Liver (tissue), 9 donors: ENCODE data around the gene RACGAP1. TPM values are rescaled to one million over a fixed set of nuclear protein-coding genes. Genes with fewer than 3 reads are reported as not detected.

ENCODE experiments used
- DNase-seq: peaks from one replicate; pipeline ENCODE4 v3.0.0-alpha.2; 2017; ENCODE audit warnings: low spot score
- H3K27ac ChIP-seq, 2 donors: one replicate each; pipeline ENCODE4 v1.7.0; 2013; ENCODE audit warnings: inconsistent platforms in 2 of 2, low read length in 2 of 2, control low read depth in 1 of 2, low read depth in 1 of 2, mild to moderate bottlenecking in 1 of 2
- H3K27me3 ChIP-seq, 4 donors: one replicate each; pipeline versions ENCODE4 v1.6.1 to v1.7.0; 2013; ENCODE audit warnings: low read length in 3 of 4, inconsistent platforms in 1 of 4, mild to moderate bottlenecking in 1 of 4, moderate library complexity in 1 of 4; ENCODE audit not compliant: control insufficient read depth in 4 of 4, insufficient read depth in 4 of 4
- H3K36me3 ChIP-seq, 4 donors: one replicate each; pipeline versions ENCODE4 v1.6.1 to v1.7.0; 2013; ENCODE audit warnings: low read length in 3 of 4, mild to moderate bottlenecking in 3 of 4, low read depth in 1 of 4, moderate library complexity in 1 of 4; ENCODE audit not compliant: control insufficient read depth in 4 of 4, insufficient read depth in 3 of 4
- H3K4me1 ChIP-seq, 4 donors: one replicate each; pipeline versions ENCODE4 v1.6.1 to v1.7.0; 2013; ENCODE audit warnings: low read length in 3 of 4, mild to moderate bottlenecking in 3 of 4, moderate library complexity in 1 of 4; ENCODE audit not compliant: control insufficient read depth in 4 of 4, insufficient read depth in 4 of 4
- H3K4me3 ChIP-seq, 3 donors: one replicate each; pipeline versions ENCODE4 v1.6.1 to v1.7.0; 2013; ENCODE audit warnings: low read length in 3 of 3, control low read depth in 1 of 3, low read depth in 1 of 3, mild to moderate bottlenecking in 1 of 3
- H3K9ac ChIP-seq, 2 donors: one replicate each; pipeline ENCODE4 v1.7.0; 2013; ENCODE audit warnings: low read length in 2 of 2, mild to moderate bottlenecking in 2 of 2, moderate library complexity in 2 of 2, control low read depth in 1 of 2, low read depth in 1 of 2
- H3K9me3 ChIP-seq, 4 donors: one replicate each; pipeline versions ENCODE4 v1.6.1 to v1.7.0; 2013; ENCODE audit warnings: low read length in 3 of 4; ENCODE audit not compliant: control insufficient read depth in 4 of 4
- ATF3 ChIP-seq: IDR thresholded peaks from 2 replicates; pipeline ENCODE4 v1.6.1; 2016; ENCODE audit warnings: antibody characterized with exemption
- CTCF ChIP-seq: fragments of 150-350 bp; IDR thresholded peaks from 2 replicates; pipeline ENCODE4 v1.5.1; 2017; ENCODE audit warnings: improper control_type of control experiment, low read depth, low read length; ENCODE audit not compliant: missing input control
- EGR1 ChIP-seq, 2 donors: IDR thresholded peaks; 2 replicates each; pipeline ENCODE4 v1.6.1; 2016 to 2018; ENCODE audit warnings: antibody characterized with exemption in 2 of 2, low read depth in 2 of 2
- FOXA1 ChIP-seq: IDR thresholded peaks from 2 replicates; pipeline ENCODE4 v1.6.1; 2016; ENCODE audit warnings: antibody characterized with exemption
- FOXA2 ChIP-seq: IDR thresholded peaks from 2 replicates; pipeline ENCODE4 v1.6.1; 2016; ENCODE audit warnings: antibody characterized with exemption
- GABPA ChIP-seq, 2 donors: IDR thresholded peaks in 1 of 2; conservative IDR thresholded peaks in 1 of 2; 2 replicates each; pipeline ENCODE4 v1.6.1; 2016; ENCODE audit warnings: antibody characterized with exemption in 2 of 2, mild to moderate bottlenecking in 1 of 2, moderate library complexity in 1 of 2
- HNF4A ChIP-seq, 2 donors: conservative IDR thresholded peaks; 2 replicates each; pipeline ENCODE4 v1.6.1; 2016; ENCODE audit warnings: antibody characterized with exemption in 2 of 2, mild to moderate bottlenecking in 2 of 2
- HNF4G ChIP-seq: IDR thresholded peaks from 2 replicates; pipeline ENCODE4 v1.6.1; 2016; ENCODE audit warnings: antibody characterized with exemption
- JUND ChIP-seq, 2 donors: IDR thresholded peaks; 2 replicates each; pipeline ENCODE4 v1.6.1; 2016; ENCODE audit warnings: antibody characterized with exemption in 2 of 2
- MAX ChIP-seq: IDR thresholded peaks from 2 replicates; pipeline ENCODE4 v1.6.1; 2016; ENCODE audit warnings: antibody characterized with exemption
- NR2F2 ChIP-seq: IDR thresholded peaks from 2 replicates; pipeline ENCODE4 v1.6.1; 2016; ENCODE audit warnings: antibody characterized with exemption
- RAD21 ChIP-seq, 2 donors: IDR thresholded peaks; 2 replicates each; pipeline ENCODE4 v1.6.1; 2016; ENCODE audit warnings: antibody characterized with exemption in 2 of 2, mild to moderate bottlenecking in 2 of 2
- REST ChIP-seq: IDR thresholded peaks from 2 replicates; pipeline ENCODE4 v1.6.1; 2016; ENCODE audit warnings: antibody characterized with exemption, mild to moderate bottlenecking
- RXRA ChIP-seq, 2 donors: IDR thresholded peaks; 2 replicates each; pipeline ENCODE4 v1.6.1; 2017 to 2018; ENCODE audit warnings: antibody characterized with exemption in 2 of 2, mild to moderate bottlenecking in 1 of 2
- SP1 ChIP-seq: IDR thresholded peaks from 2 replicates; pipeline ENCODE4 v1.6.1; 2018; ENCODE audit warnings: antibody characterized with exemption, mild to moderate bottlenecking
- TAF1 ChIP-seq: conservative IDR thresholded peaks from 2 replicates; pipeline ENCODE4 v1.6.1; 2016; ENCODE audit warnings: antibody characterized with exemption, mild to moderate bottlenecking
- YY1 ChIP-seq: IDR thresholded peaks from 2 replicates; pipeline ENCODE4 v1.6.1; 2016; ENCODE audit warnings: antibody characterized with exemption, mild to moderate bottlenecking
- ZBTB33 ChIP-seq: IDR thresholded peaks from 2 replicates; pipeline ENCODE4 v1.6.1; 2016; ENCODE audit warnings: antibody characterized with exemption
- WGBS: extraction: QIAGEN DNeasy Blood & Tissue Kit; methylation state at CpG from one replicate; pipeline ENCODE4 v1.1.7; 2013; 5-methylcytosine and 5-hydroxymethylcytosine counted together
- polyA plus RNA-seq, 2 donors: library from polyadenylated mRNA; stranded (reverse) in 1 of 2; unstranded in 1 of 2; fragments of 200-250 nt in 1 of 2; fragments of >200 nt in 1 of 2; fragmentation: Nextera tagmentation in 1 of 2; extraction: Ambion mirVana in 1 of 2; gene quantifications; one replicate each; pipeline versions ENCODE4 v1.2.1 to v1.2.3, GENCODE V29; 2013 to 2015
- total RNA-seq, 2 donors: library from RNA; depleted of rRNA; stranded (reverse); fragments of >200 nt; gene quantifications; one replicate each; pipeline ENCODE4 v1.2.3, GENCODE V29; 2014
- donor health status: healthy.
- donor health status: healthy.
- donor health status: healthy.
- donor health status: healthy.
- donor health status: healthy.

The RACGAP1 gene
- total and polyA plus RNA-seq, 4 donors, result 1.0 to 38.3 (median 2.9) TPM

- no peak for TF ChIP-seq CTCF
- no peak for TF ChIP-seq RAD21 (IDR thresholded peaks at IDR 0.05)
- Histone ChIP-seq H3K27ac (no peak overlapping the region), H3K9me3 (no peaks in the 10 kb centered on the region), H3K4me3 (no peak overlapping the region), H3K36me3 (no peaks in the 10 kb centered on the region), H3K4me1 (peaks cover 4 to 19% (median 11%) of the 10 kb centered on the region in 4 donors), H3K9ac (no peak overlapping the region), H3K27me3 (no peaks in the 10 kb centered on the region)
- no peak for DNase-seq
Observed at GRCh38 chr12:50052544-50052943, 27.2 kb upstream of the RACGAP1 start.

GRCh38 chr12:50051101-50051806, 26.0 kb upstream of the RACGAP1 start:
- peaks cover 0 to 9% (median 6%) of the 10 kb centered on the region in 4 donors for H3K4me1 ChIP-seq
- H3K9ac ChIP-seq, result no peak overlapping the region
- 73% methylated on average over 14 of the region's 14 CpGs for WGBS
- no peak overlapping the region for H3K4me3 ChIP-seq
- H3K9me3 ChIP-seq, result no peaks in the 10 kb centered on the region
- H3K36me3 ChIP-seq, result no peaks in the 10 kb centered on the region
- H3K27ac ChIP-seq, result no peak overlapping the region
- DNase-seq, result no peak
- TF ChIP-seq RXRA (IDR thresholded peaks at IDR 0.05) (no peak), FOXA1 (no peak), YY1 (no peak), REST (no peak), HNF4G (no peak), JUND (IDR thresholded peaks at IDR 0.05) (no peak), NR2F2 (no peak), CTCF (no peak), GABPA (IDR thresholded peaks at IDR 0.05 in 1 of 2, conservative IDR thresholded peaks at IDR 0.05 in 1 of 2) (no peak), EGR1 (IDR thresholded peaks at IDR 0.05; ENCODE audit: low read depth in 2 of 2) (no peak), ZBTB33 (no peak), HNF4A (conservative IDR thresholded peaks at IDR 0.05) (no peak), FOXA2 (no peak), ATF3 (no peak), MAX (no peak), TAF1 (no peak), RAD21 (IDR thresholded peaks at IDR 0.05) (no peak), SP1 (no peak)
- no peaks in the 10 kb centered on the region for H3K27me3 ChIP-seq
